ENCODE measurements around the gene PHAF1.

PHAF1 gene

GRCh38 chr16:67165121-67166078 is 55.7 kb downstream of the PHAF1 start:
- no peak for DNase-seq

GRCh38 chr16:67166110-67166547 is 56.4 kb downstream of the PHAF1 start:
- DNase-seq = no peak

- no peak for DNase-seq
These were observed 56.9 kb downstream of the PHAF1 start for GRCh38 chr16:67166598-67167168.

- DNase-seq = no peak
These were observed 57.8 kb downstream of the PHAF1 start for GRCh38 chr16:67167588-67167987.

GRCh38 chr16:67169011-67169451 is 59.3 kb downstream of the PHAF1 start:
- DNase-seq = no peak

- DNase-seq = no peak
These were observed 60.0 kb downstream of the PHAF1 start for GRCh38 chr16:67169642-67170167.

GRCh38 chr16:67170168-67170948 is 60.6 kb downstream of the PHAF1 start, which contains the start of gene NOL3:
TSS of gene NOL3 (plus strand) at chr16:67170538.
- DNase-seq = no peak

GRCh38 chr16:67170949-67171649 is 61.4 kb downstream of the PHAF1 start:
- DNase-seq = no peak

GRCh38 chr16:67173323-67173722 is 63.6 kb downstream of the PHAF1 start:
- DNase-seq = no peak

- no peak for DNase-seq
These were observed 64.3 kb downstream of the PHAF1 start for GRCh38 chr16:67173808-67174705.

- DNase-seq = no peak
These were observed 65.0 kb downstream of the PHAF1 start for GRCh38 chr16:67174706-67175231.

GRCh38 chr16:67176662-67177061 is 66.9 kb downstream of the PHAF1 start:
- DNase-seq = no peak

- no peak for DNase-seq
These were observed 68.3 kb downstream of the PHAF1 start for GRCh38 chr16:67177743-67178699.

GRCh38 chr16:67179421-67180080 is 69.8 kb downstream of the PHAF1 start:
- DNase-seq = no peak

- no peak for DNase-seq
These were observed 70.4 kb downstream of the PHAF1 start for GRCh38 chr16:67180166-67180565.

- no peak for DNase-seq
These were observed 71.6 kb downstream of the PHAF1 start for GRCh38 chr16:67181346-67181745.

- DNase-seq = no peak
These were observed 72.5 kb downstream of the PHAF1 start for GRCh38 chr16:67182288-67182687.

- DNase-seq = no peak
These were observed 73.5 kb downstream of the PHAF1 start for GRCh38 chr16:67183284-67183626.
